HepG2 (cell line): ENCODE results near the gene TMEM214. TPM values are rescaled to one million over a fixed set of nuclear protein-coding genes. Genes with fewer than 3 reads are reported as not detected.

ENCODE experiments used
- BRD4 ChIP-seq: sonication (generic); formaldehyde crosslinking; IDR thresholded peaks from 2 replicates; pipeline ENCODE4 v1.4.0; 2020; ENCODE audit warnings: missing genetic modification reagents
- CSRNP1 ChIP-seq: sonication (generic); formaldehyde crosslinking; IDR thresholded peaks from 2 replicates; pipeline ENCODE4 v1.8.1; 2023; ENCODE audit warnings: mild to moderate bottlenecking, missing genetic modification reagents
- FOXO4 ChIP-seq: sonication (generic); formaldehyde crosslinking; conservative IDR thresholded peaks from 2 replicates; pipeline ENCODE4 v1.8.1; 2023; ENCODE audit warnings: missing genetic modification reagents
- HINFP ChIP-seq: sonication (generic); formaldehyde crosslinking; IDR thresholded peaks from 2 replicates; pipeline ENCODE4 v1.4.0; 2020; ENCODE audit warnings: low read depth, mild to moderate bottlenecking, missing genetic modification reagents
- HNF1B ChIP-seq: sonication (generic); formaldehyde crosslinking; IDR thresholded peaks from 2 replicates; pipeline ENCODE4 v1.5.1; 2020; ENCODE audit warnings: mild to moderate bottlenecking, moderate library complexity, missing genetic modification reagents
- HNF4A ChIP-seq: sonication (generic); formaldehyde crosslinking; IDR thresholded peaks from 2 replicates; pipeline ENCODE4 v1.4.0; 2020; ENCODE audit warnings: missing genetic modification reagents
- HNRNPLL ChIP-seq: fragments of 200-400 bp; formaldehyde crosslinking; IDR thresholded peaks from 2 replicates; pipeline ENCODE4 v1.6.1; 2017; ENCODE audit warnings: mild to moderate bottlenecking, low read depth, low read length; ENCODE audit not compliant: poor library complexity, severe bottlenecking
- MATR3 ChIP-seq: sonication (generic); formaldehyde crosslinking; IDR thresholded peaks from 2 replicates; pipeline ENCODE4 v1.4.0; 2020; ENCODE audit warnings: missing genetic modification reagents
- RELA ChIP-seq: sonication (generic); formaldehyde crosslinking; IDR thresholded peaks from 2 replicates; pipeline ENCODE4 v1.4.0; 2020; ENCODE audit warnings: missing genetic modification reagents
- SRSF1 ChIP-seq: fragments of 200-400 bp; formaldehyde crosslinking; optimal IDR thresholded peaks from 2 replicates; pipeline ENCODE3; 2017; ENCODE audit warnings: mild to moderate bottlenecking, low read depth, low read length, moderate library complexity
- THAP9 ChIP-seq: sonication (generic); formaldehyde crosslinking; IDR thresholded peaks from 2 replicates; pipeline ENCODE4; 2020; ENCODE audit warnings: missing genetic modification reagents, mild to moderate bottlenecking, borderline replicate concordance
- TSC22D2 ChIP-seq: sonication (generic); formaldehyde crosslinking; IDR thresholded peaks from 2 replicates; pipeline ENCODE4 v1.5.1; 2020; ENCODE audit warnings: missing genetic modification reagents, mild to moderate bottlenecking, borderline replicate concordance
- ZMAT5 ChIP-seq: sonication (generic); formaldehyde crosslinking; IDR thresholded peaks from 2 replicates; pipeline ENCODE4 v1.5.0; 2020; ENCODE audit warnings: mild to moderate bottlenecking, low read depth, missing genetic modification reagents, borderline replicate concordance
- ZNF337 ChIP-seq: sonication (generic); formaldehyde crosslinking; IDR thresholded peaks from 2 replicates; pipeline ENCODE4 v1.5.1; 2020; ENCODE audit warnings: missing genetic modification reagents, low read depth, mild to moderate bottlenecking, borderline replicate concordance
- ZNF33A ChIP-seq: sonication (generic); formaldehyde crosslinking; IDR thresholded peaks from 2 replicates; pipeline ENCODE4 v1.5.1; 2020; ENCODE audit warnings: missing genetic modification reagents, mild to moderate bottlenecking, moderate library complexity, borderline replicate concordance
- ZNF446 ChIP-seq: sonication (generic); formaldehyde crosslinking; IDR thresholded peaks from 2 replicates; pipeline ENCODE4 v1.5.0; 2020; ENCODE audit warnings: mild to moderate bottlenecking, missing genetic modification reagents
- ZNF672 ChIP-seq: sonication (generic); formaldehyde crosslinking; IDR thresholded peaks from 2 replicates; pipeline ENCODE4 v1.8.1; 2022; ENCODE audit warnings: missing genetic modification reagents
- polyA plus RNA-seq, 8 experiments: library from polyadenylated mRNA; depleted of rRNA in 3 of 8; stranded (reverse) in 7 of 8; unstranded in 1 of 8; fragments of >200 nt; fragmentation: Illumina TruSeq in 4 of 8; extraction: Trizol in 4 of 8; gene quantifications; 2 replicates each; pipeline versions ENCODE4 v1.2.1 to v1.2.3, GENCODE V29; 2011 to 2016; ENCODE audit warnings: low read depth in 4 of 8, missing spikeins in 1 of 8, mixed read lengths in 1 of 8; ENCODE audit not compliant: insufficient read depth in 1 of 8
- total RNA-seq, 5 experiments: library from RNA; depleted of rRNA; stranded (reverse); fragments of >200 nt; fragmentation: Illumina TruSeq; extraction: Trizol; gene quantifications; 2 replicates each; pipeline ENCODE4 v1.2.3, GENCODE V29; 2016; ENCODE audit warnings: low read depth in 1 of 5

The TMEM214 gene
- total and polyA plus RNA-seq, 2 of the 13 experiments (the other 11 are each of a cell fraction or from before 2014, with no cell fraction given): 58.3 to 132 TPM

GRCh38 chr2:27050996-27051901, 18.5 kb downstream of the TMEM214 start, which contains the start of gene AGBL5 (continued):
- TF ChIP-seq HNF1B (CRISPR knock-in tag) (peak; percentile 82; the same call in 1 of the 2 replicates), ZNF337 (0 out of 2 replicates have a peak, but pooled peaks have one; percentile 73), BRD4 (CRISPR knock-in tag) (0 out of 2 replicates have a peak, but pooled peaks have one; percentile 74), CSRNP1 (peak; percentile 94; the same call in 1 of the 2 replicates), SRSF1 (peak; percentile 70), ZMAT5 (CRISPR knock-in tag) (no peak), THAP9 (CRISPR knock-in tag) (peak; percentile 78; the same call in 1 of the 2 replicates), HNRNPLL (peak; percentile 50), TSC22D2 (peak; percentile 74; the same call in 1 of the 2 replicates), HINFP (CRISPR knock-in tag) (0 out of 2 replicates have a peak, but pooled peaks have one; percentile 82), ZNF33A (CRISPR knock-in tag) (peak; percentile 61; the same call in 1 of the 2 replicates), MATR3 (CRISPR knock-in tag) (no peak), HNF4A (no peak; the same call in 1 of the 2 replicates), ZNF446 (CRISPR knock-in tag) (peak; percentile 91), FOXO4 (CRISPR knock-in tag) (0 out of 2 replicates have a peak, but pooled peaks have one; percentile 78), RELA (CRISPR knock-in tag) (no peak), ZNF672 (CRISPR knock-in tag) (peak; percentile 94)
